Activated T-helper 1 cell treated with anti-CD3 and anti-CD28 coated beads, Interleukin-2, amount 50 U/mL, for 16 hours (primary cell): Measurements from ENCODE around the gene SMIM12.

ENCODE experiments used
- DNase-seq, 2 donors: peaks; one replicate each; pipeline ENCODE4 v3.0.0-alpha.2; 2020; ENCODE audit warnings: low read depth in 1 of 2, low spot score in 1 of 2

The SMIM12 gene

GRCh38 chr1:34803770-34804169 is 55.8 kb downstream of the SMIM12 start:
- DNase-seq: no peak
